Keratinocyte (primary cell): Measurements from ENCODE around the gene GAB2.
"Not testable (repeated sequence)": the region's sequence is repeated elsewhere in the genome, so short reads cannot be mapped to it uniquely, and the experiment has no call there.

ENCODE experiments used
- CTCF ChIP-seq, 3 experiments: IDR thresholded peaks in 1 of 3; conservative IDR thresholded peaks in 1 of 3; optimal IDR thresholded peaks in 1 of 3; 2 replicates in 2 of 3; 3 replicates in 1 of 3; pipeline versions ENCODE3 to v1.5.1; 2011; ENCODE audit warnings: low read length in 3 of 3, mild to moderate bottlenecking in 3 of 3, moderate library complexity in 2 of 3, control low read depth in 1 of 3, inconsistent platforms in 1 of 3; ENCODE audit not compliant: insufficient read depth in 2 of 3; ENCODE audit errors: extremely low read depth in 1 of 3
- EZH2 ChIP-seq: IDR thresholded peaks from one replicate; pipeline ENCODE4 v1.6.1; 2012; ENCODE audit warnings: inconsistent platforms, mild to moderate bottlenecking, low read length, moderate library complexity

DNA sequence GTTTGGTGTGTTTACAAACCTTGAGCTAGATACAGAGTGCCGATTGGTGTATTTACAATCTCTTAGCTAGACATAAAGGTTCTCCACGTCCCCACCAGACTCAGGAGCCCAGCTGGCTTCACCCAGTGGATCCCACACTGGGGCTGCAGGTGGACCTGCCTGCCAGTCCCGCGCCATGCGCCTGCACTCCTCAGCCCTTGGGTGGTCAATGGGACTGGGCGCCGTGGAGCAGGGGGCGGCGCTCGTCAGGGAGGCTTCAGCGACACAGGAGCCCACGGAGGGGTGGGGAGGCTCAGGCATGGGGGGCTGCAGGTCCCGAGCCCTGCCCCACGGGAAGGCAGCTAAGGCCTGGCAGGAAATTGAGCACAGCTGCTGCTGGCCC is 47.2 kb upstream of the GAB2 start:
- not testable (repeated sequence) for TF ChIP-seq CTCF (optimal IDR thresholded peaks at IDR 0.05 in 1 of 3, IDR thresholded peaks at IDR 0.05 in 1 of 3, conservative IDR thresholded peaks at IDR 0.05 in 1 of 3; ENCODE audit: extremely low read depth in 1 of 3, insufficient read depth in 2 of 3, low read length in 3 of 3); EZH2
